ENCODE data around the gene SELENON.

Gene SELENON

GRCh38 chr1:25864434-25864833 lies 64.4 kb downstream of the SELENON start:
- no peak for DNase-seq (ENCODE audit: low read depth)

GRCh38 chr1:25866288-25866687 lies 66.3 kb downstream of the SELENON start:
- DNase-seq (ENCODE audit: low read depth): no peak

GRCh38 chr1:25867210-25867991 lies 67.4 kb downstream of the SELENON start:
- DNase-seq (ENCODE audit: low read depth): no peak

Measured in GM04503 (cell line).